Mucosa of gallbladder (tissue), 1 donor: ENCODE data around the gene C1QL3. TPM values are rescaled to one million over a fixed set of nuclear protein-coding genes. Genes with fewer than 3 reads are reported as not detected.

Experiments
- DNase-seq: peaks from one replicate; pipeline ENCODE4 v3.0.0-alpha.2; 2020; ENCODE audit warnings: low spot score
- total RNA-seq: library from RNA; stranded (reverse); gene quantifications from one replicate; pipeline ENCODE4 v1.2.1, GENCODE V29; 2021
- donor health status: DM: no; HTN: no; CAD: no.

C1QL3 gene
- total RNA-seq = 0.09 TPM

DNA sequence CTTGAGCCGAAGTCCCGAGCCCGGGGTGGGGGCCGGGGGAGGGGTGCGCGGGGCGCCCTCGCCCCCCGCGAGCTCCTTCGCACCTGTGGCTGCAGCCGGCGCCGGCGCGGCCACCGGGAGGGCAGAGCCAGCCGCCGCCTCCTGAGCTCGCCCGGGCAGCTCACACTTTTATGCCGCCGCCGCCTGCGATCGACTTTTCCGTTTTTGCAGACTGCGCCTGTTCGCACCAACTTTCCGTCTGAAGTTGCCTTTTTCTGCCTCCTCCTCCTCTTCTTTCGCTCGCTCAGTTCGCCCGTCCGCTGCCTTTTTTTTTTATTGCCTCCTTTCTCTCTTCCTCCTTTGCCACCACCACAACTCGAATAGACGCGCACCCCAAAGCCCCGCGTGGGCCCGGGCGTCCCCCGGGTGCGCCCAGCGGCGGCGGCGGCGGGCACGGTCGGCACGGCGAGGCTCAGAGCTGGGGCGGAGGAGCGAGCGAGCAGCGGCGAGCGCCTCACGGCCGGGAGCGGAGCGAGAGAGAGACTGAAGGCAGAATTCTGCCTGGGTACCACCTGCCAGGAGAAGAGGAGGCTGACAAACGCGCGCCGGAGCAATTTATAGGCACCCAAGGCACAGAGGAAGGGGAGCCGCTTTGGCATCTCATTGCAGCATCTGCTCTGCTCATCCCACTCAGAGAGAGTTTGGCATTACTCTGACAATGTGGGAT, at the start of gene C1QL3:
C1QL3 (minus strand) TSS at position 569 of the 706 bp plus-strand sequence. CDS start 814 bp downstream, outside the sequence.
- DNase-seq = no peak

- no peak for DNase-seq
These were observed 49.1 kb upstream of the C1QL3 start for GRCh38 chr10:16570731-16571130.

DNA sequence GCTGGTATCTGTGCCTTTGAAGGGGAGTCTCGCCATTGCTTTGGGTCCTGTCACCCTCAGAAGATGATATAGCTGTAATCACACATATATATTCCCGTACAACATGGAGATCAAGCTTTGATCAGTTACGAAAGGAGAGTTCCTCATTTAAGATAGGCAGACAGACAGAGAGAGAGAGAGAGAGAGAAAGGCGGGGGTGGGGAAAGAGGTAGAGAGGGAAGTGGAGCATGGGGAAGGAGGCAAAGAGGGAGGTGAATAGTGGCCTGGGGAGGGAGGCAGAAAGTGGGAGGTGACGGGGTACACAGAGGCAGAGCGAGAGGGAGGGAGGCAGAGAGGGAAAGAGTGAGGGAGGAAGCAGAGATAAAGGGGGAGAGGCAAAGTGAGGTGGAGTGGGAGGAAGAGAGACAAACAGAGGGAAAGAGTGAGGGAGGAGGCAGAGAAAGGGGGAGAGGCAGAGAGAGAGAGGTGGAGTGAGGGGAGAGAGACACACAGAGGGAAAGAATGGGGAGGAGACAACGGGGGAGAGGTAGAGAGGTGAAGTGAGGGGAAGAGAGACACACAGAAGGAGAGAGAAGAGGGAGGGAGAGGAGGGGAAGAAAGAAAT, 44.6 kb upstream of the C1QL3 start:
- no peak for DNase-seq

GRCh38 chr10:16565604-16566003, 43.9 kb upstream of the C1QL3 start:
- no peak for DNase-seq

- no peak for DNase-seq
These were observed 41.2 kb upstream of the C1QL3 start for GRCh38 chr10:16562891-16563290.

GRCh38 chr10:16559236-16559773, 37.6 kb upstream of the C1QL3 start:
- no peak for DNase-seq

DNA sequence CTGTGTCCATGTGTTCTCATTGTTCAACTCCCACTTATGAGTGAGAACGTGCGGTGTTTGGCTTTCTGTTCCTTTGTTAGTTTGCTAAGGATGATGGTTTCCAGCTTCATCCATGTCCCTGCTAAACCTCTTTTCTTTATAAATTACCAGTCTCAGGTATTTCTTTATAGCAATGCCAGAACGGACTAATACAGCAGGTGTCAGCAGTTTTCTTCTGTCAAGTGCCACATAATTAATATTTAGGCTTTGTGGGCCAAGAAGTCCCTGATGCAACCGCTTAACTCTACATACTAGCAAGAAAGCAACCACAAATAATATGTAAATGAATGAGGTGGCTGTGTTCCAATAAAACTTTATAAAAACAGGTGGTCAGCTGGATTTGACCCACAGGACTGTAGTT, 26.3 kb upstream of the C1QL3 start:
- DNase-seq = no peak

GRCh38 chr10:16545116-16545736, 23.5 kb upstream of the C1QL3 start:
- peak; percentile 12 for DNase-seq

DNA sequence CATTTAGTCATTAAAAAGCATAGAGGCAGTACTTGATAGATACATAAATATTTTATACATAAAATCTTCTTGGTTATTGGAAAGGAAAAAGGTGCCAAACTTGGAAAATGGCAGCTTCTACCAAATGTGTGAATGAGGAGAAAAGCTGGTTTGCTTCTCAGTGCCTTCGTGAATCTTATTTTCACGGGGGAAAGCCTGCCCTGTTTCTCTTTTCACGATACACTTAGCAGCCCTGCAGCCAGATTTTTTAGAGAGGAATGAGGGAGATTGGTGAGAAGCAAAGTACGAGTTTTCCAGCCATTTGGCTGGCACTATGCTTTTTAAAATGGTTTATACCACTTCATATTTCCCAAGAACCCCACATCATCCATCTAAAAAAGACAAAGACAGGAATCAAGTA, 22.9 kb upstream of the C1QL3 start:
- no peak for DNase-seq

GRCh38 chr10:16544099-16544498, 22.4 kb upstream of the C1QL3 start:
- no peak for DNase-seq

- DNase-seq = no peak
These were observed 14.5 kb upstream of the C1QL3 start for GRCh38 chr10:16536155-16536554.

DNA sequence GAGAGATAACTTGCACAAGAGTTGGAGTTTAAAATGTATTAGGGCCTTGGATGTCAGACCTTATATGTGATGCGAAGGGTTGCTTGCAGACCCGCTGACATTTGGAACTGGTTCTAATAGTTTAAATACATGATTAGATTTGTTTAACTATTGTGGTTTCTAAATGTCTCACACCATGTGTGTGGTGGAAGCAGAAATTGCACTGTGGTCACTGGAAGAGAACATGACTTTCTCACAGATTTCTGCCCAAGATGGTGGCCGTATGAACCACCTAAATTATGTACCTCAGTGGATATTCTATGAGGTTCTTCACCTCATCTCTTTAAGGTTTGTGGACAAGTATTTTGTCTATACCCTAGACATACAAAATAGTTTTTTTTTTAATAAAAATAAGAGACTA, 8.2 kb upstream of the C1QL3 start:
- no peak for DNase-seq

DNA sequence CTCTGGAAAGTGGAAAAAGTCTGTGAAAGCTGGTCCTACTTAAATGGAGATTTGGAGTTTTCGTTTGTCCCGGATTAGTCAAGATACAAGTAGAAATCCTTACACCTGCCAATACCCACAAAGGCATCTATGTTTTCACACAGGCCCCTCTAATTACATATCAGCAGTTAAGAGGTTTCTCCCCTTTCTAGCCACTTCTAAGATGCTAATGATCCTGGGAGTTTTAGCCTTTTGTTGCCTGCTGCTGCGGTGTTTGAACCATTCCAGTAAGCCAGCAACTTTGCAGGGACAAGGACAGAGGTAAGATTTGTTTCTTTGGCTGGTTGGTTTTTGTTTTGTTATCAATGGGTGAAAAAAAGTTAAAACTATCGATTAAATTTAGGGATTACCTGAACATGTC, 5.8 kb upstream of the C1QL3 start:
- no peak for DNase-seq

DNA sequence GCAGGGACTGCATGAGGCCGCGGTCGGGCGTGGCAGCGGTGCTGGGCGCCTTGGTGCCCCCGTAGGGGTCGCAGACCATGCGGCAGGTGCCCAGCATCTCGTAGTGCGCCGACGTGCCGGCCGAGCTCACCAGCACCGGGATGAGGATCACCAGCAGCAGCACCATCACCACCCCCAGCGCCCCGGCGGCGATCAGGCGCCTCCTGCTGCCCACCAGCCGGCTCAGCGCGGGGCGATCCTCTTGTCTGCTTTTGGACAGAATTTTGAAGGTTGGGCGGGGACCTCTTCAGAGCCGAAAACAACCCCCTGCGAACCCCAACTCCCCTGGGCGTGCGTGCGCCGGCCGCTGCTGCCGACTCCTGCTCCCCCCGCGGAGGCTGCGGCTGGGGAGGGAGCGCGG, 779 bp downstream of the C1QL3 start:
- DNase-seq = no peak

- DNase-seq = no peak
These were observed 1.5 kb downstream of the C1QL3 start for GRCh38 chr10:16519908-16520861.

GRCh38 chr10:16519250-16519907, 2.3 kb downstream of the C1QL3 start:
- no peak for DNase-seq

GRCh38 chr10:16518822-16519221, 2.9 kb downstream of the C1QL3 start:
- DNase-seq = no peak

DNA sequence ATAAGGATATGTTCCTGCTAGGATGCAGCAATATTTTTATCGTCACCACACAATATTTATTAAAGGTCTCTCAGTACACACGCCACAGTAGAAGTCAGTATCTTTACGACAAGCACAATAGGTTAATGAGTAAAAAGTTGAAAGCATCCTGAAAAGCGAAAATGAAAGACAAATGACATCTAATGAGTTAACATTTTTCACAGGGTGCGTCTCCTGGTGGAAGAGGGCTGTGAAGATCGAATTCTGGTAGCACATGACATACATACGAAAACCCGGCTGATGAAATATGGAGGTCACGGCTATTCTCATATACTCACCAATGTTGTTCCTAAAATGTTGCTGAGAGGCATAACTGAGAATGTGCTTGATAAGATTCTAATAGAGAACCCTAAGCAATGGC, 10.8 kb downstream of the C1QL3 start:
- DNase-seq = no peak

DNA sequence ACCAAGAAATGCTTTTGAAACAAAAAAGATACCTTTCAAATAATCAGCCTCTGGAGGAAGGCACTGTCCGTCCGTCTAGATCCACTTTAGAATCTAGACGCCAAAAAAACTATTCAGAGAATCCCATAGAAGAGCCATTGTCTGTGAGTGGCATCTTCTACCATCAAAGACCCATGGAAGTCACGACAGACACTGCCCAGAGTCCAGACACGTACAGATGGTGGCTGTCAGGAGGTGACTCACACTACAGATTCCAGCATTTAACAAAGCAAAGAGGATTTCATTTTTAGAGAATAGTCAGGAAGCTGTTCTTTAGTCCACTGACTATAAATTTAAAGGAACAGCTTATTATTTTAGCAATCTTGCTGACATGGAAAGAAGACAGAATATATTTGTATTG, 11.7 kb downstream of the C1QL3 start:
- DNase-seq = no peak

- DNase-seq = no peak
These were observed 16.5 kb downstream of the C1QL3 start for GRCh38 chr10:16505161-16505560.

GRCh38 chr10:16497911-16498310, 23.8 kb downstream of the C1QL3 start:
- DNase-seq = no peak
